Measurements from ENCODE around the gene KCNB1.

KCNB1 gene

GRCh38 chr20:49518576-49518975 is 36.1 kb upstream of the KCNB1 start:
- no peak overlapping the region for H3K9ac ChIP-seq (ENCODE audit: low read depth, low read length, poor library complexity)
- DNase-seq (ENCODE audit: low spot score), result no peak
- H3K4me3 ChIP-seq (ENCODE audit: low read length in 2 of 2), result no peak overlapping the region
- H3K9me3 ChIP-seq (replicated peaks in 1 of 2; ENCODE audit: control insufficient read depth in 2 of 2, insufficient read depth in 1 of 2, low read depth in 1 of 2, low read length in 2 of 2), result no peaks in the 10 kb centered on the region
- H3K36me3 ChIP-seq (replicated peaks in 1 of 2; ENCODE audit: control insufficient read depth in 2 of 2, insufficient read depth in 2 of 2, low read length in 2 of 2), result peaks cover 0 to 31% of the 10 kb centered on the region in 2 donors
- H3K79me1 ChIP-seq (ENCODE audit: low read depth, low read length), result peaks cover 2% of the 10 kb centered on the region
- no peaks in the 10 kb centered on the region for H3K4me1 ChIP-seq (ENCODE audit: control insufficient read depth in 2 of 2, insufficient read depth in 1 of 2, low read depth in 1 of 2, low read length in 2 of 2)
- no peak overlapping the region for H2BK12ac ChIP-seq (ENCODE audit: low read length)
- H4K8ac ChIP-seq (ENCODE audit: low read depth, low read length), result no peak overlapping the region
- H3K4ac ChIP-seq (ENCODE audit: low read length), result no peak overlapping the region
- no peak overlapping the region for H2BK5ac ChIP-seq (ENCODE audit: low read length)
- no peak overlapping the region for H2AK5ac ChIP-seq (ENCODE audit: low read depth, low read length)
- H4K91ac ChIP-seq (ENCODE audit: low read depth, low read length, poor library complexity), result no peak overlapping the region
- no peak overlapping the region for H3K14ac ChIP-seq (ENCODE audit: low read length)
- no peak overlapping the region for H3K18ac ChIP-seq (ENCODE audit: low read length)
- H3K4me2 ChIP-seq (ENCODE audit: insufficient read depth, low read length, poor library complexity, severe bottlenecking), result no peak overlapping the region
- no peak overlapping the region for H3K27ac ChIP-seq (replicated peaks; ENCODE audit: low read length)
- H2BK120ac ChIP-seq (ENCODE audit: low read depth, low read length), result no peak overlapping the region
- H3K23ac ChIP-seq (ENCODE audit: low read depth, low read length, poor library complexity), result no peak overlapping the region
- no peak overlapping the region for H2AFZ ChIP-seq (ENCODE audit: low read length)
- no peak overlapping the region for H2BK15ac ChIP-seq (ENCODE audit: low read length)
- no peaks in the 10 kb centered on the region for H3K27me3 ChIP-seq (ENCODE audit: control insufficient read depth in 3 of 3, insufficient read depth in 3 of 3, low read depth in 1 of 3, low read length in 3 of 3)
- no CpG with 5 or more reads among the region's 5 CpGs for WGBS, 2 donors (ENCODE audit: extremely low coverage in 2 of 2, insufficient read length in 2 of 2, insufficient replicate concordance in 1 of 2)

GRCh38 chr20:49517805-49518100 is 35.3 kb upstream of the KCNB1 start:
- Histone ChIP-seq H2AFZ (ENCODE audit: low read length) (no peak overlapping the region), H2BK15ac (ENCODE audit: low read length) (no peak overlapping the region), H3K4me1 (ENCODE audit: control insufficient read depth in 2 of 2, insufficient read depth in 1 of 2, low read depth in 1 of 2, low read length in 2 of 2) (no peaks in the 10 kb centered on the region), H2BK12ac (ENCODE audit: low read length) (no peak overlapping the region), H3K4ac (ENCODE audit: low read length) (no peak overlapping the region), H4K8ac (ENCODE audit: low read depth, low read length) (no peak overlapping the region), H2BK5ac (ENCODE audit: low read length) (no peak overlapping the region), H3K27ac (replicated peaks; ENCODE audit: low read length) (no peak overlapping the region), H3K27me3 (ENCODE audit: control insufficient read depth in 3 of 3, insufficient read depth in 3 of 3, low read depth in 1 of 3, low read length in 3 of 3) (no peaks in the 10 kb centered on the region), H3K23ac (ENCODE audit: low read depth, low read length, poor library complexity) (no peak overlapping the region), H2AK5ac (ENCODE audit: low read depth, low read length) (no peak overlapping the region), H3K4me3 (ENCODE audit: low read length in 2 of 2) (peak overlapping the region in 1 of 2 donors; percentile 20), H3K9ac (ENCODE audit: low read depth, low read length, poor library complexity) (no peak overlapping the region), H3K14ac (ENCODE audit: low read length) (no peak overlapping the region), H2BK120ac (ENCODE audit: low read depth, low read length) (no peak overlapping the region), H3K36me3 (replicated peaks in 1 of 2; ENCODE audit: control insufficient read depth in 2 of 2, insufficient read depth in 2 of 2, low read length in 2 of 2) (peaks cover 0 to 36% of the 10 kb centered on the region in 2 donors), H3K79me1 (ENCODE audit: low read depth, low read length) (peaks cover 2% of the 10 kb centered on the region), H3K4me2 (ENCODE audit: insufficient read depth, low read length, poor library complexity, severe bottlenecking) (no peak overlapping the region), H3K18ac (ENCODE audit: low read length) (no peak overlapping the region), H4K91ac (ENCODE audit: low read depth, low read length, poor library complexity) (no peak overlapping the region), H3K9me3 (replicated peaks in 1 of 2; ENCODE audit: control insufficient read depth in 2 of 2, insufficient read depth in 1 of 2, low read depth in 1 of 2, low read length in 2 of 2) (no peaks in the 10 kb centered on the region)
- no peak for DNase-seq (ENCODE audit: low spot score)
- WGBS, 2 donors (ENCODE audit: extremely low coverage in 2 of 2, insufficient read length in 2 of 2, insufficient replicate concordance in 1 of 2), result no CpG with 5 or more reads among the region's 4 CpGs

- no peak overlapping the region for H3K4me2 ChIP-seq (ENCODE audit: insufficient read depth, low read length, poor library complexity, severe bottlenecking)
- no peak overlapping the region for H3K4ac ChIP-seq (ENCODE audit: low read length)
- no CpG with 5 or more reads among the region's 17 CpGs for WGBS, 2 donors (ENCODE audit: extremely low coverage in 2 of 2, insufficient read length in 2 of 2, insufficient replicate concordance in 1 of 2)
- H3K27ac ChIP-seq (replicated peaks; ENCODE audit: low read length), result no peak overlapping the region
- no peaks in the 10 kb centered on the region for H3K4me1 ChIP-seq (ENCODE audit: control insufficient read depth in 2 of 2, insufficient read depth in 1 of 2, low read depth in 1 of 2, low read length in 2 of 2)
- H2AFZ ChIP-seq (ENCODE audit: low read length), result no peak overlapping the region
- H2BK5ac ChIP-seq (ENCODE audit: low read length), result no peak overlapping the region
- no peaks in the 10 kb centered on the region for H3K27me3 ChIP-seq (ENCODE audit: control insufficient read depth in 3 of 3, insufficient read depth in 3 of 3, low read depth in 1 of 3, low read length in 3 of 3)
- no peaks in the 10 kb centered on the region for H3K9me3 ChIP-seq (replicated peaks in 1 of 2; ENCODE audit: control insufficient read depth in 2 of 2, insufficient read depth in 1 of 2, low read depth in 1 of 2, low read length in 2 of 2)
- no peak overlapping the region for H3K18ac ChIP-seq (ENCODE audit: low read length)
- H4K91ac ChIP-seq (ENCODE audit: low read depth, low read length, poor library complexity), result no peak overlapping the region
- H4K8ac ChIP-seq (ENCODE audit: low read depth, low read length), result no peak overlapping the region
- no peak overlapping the region for H2BK12ac ChIP-seq (ENCODE audit: low read length)
- no peak overlapping the region for H2BK15ac ChIP-seq (ENCODE audit: low read length)
- H3K9ac ChIP-seq (ENCODE audit: low read depth, low read length, poor library complexity), result no peak overlapping the region
- H2AK5ac ChIP-seq (ENCODE audit: low read depth, low read length), result no peak overlapping the region
- peak overlapping the region in 1 of 2 donors; percentile 20 for H3K4me3 ChIP-seq (ENCODE audit: low read length in 2 of 2)
- no peak overlapping the region for H2BK120ac ChIP-seq (ENCODE audit: low read depth, low read length)
- DNase-seq (ENCODE audit: low spot score), result no peak
- H3K14ac ChIP-seq (ENCODE audit: low read length), result no peak overlapping the region
- H3K36me3 ChIP-seq (replicated peaks in 1 of 2; ENCODE audit: control insufficient read depth in 2 of 2, insufficient read depth in 2 of 2, low read length in 2 of 2), result peaks cover 0 to 39% of the 10 kb centered on the region in 2 donors
- H3K23ac ChIP-seq (ENCODE audit: low read depth, low read length, poor library complexity), result no peak overlapping the region
- peaks cover 2% of the 10 kb centered on the region for H3K79me1 ChIP-seq (ENCODE audit: low read depth, low read length)
Measured at GRCh38 chr20:49516916-49517804, 34.7 kb upstream of the KCNB1 start.

- no CpG with 5 or more reads among the region's 3 CpGs for WGBS, 2 donors (ENCODE audit: extremely low coverage in 2 of 2, insufficient read length in 2 of 2, insufficient replicate concordance in 1 of 2)
- no peak overlapping the region for H3K18ac ChIP-seq (ENCODE audit: low read length)
Measured at GRCh38 chr20:49515586-49515985, 33.1 kb upstream of the KCNB1 start.

More at GRCh38 chr20:49515586-49515985, 33.1 kb upstream of the KCNB1 start:
- H2BK12ac ChIP-seq (ENCODE audit: low read length), result no peak overlapping the region
- no peak overlapping the region for H3K4me3 ChIP-seq (ENCODE audit: low read length in 2 of 2)
- no peak overlapping the region for H2BK120ac ChIP-seq (ENCODE audit: low read depth, low read length)
- H3K27me3 ChIP-seq (ENCODE audit: control insufficient read depth in 3 of 3, insufficient read depth in 3 of 3, low read depth in 1 of 3, low read length in 3 of 3), result peaks cover 0 to under 1% (median 0%) of the 10 kb centered on the region in 3 experiments
- no peak overlapping the region for H3K27ac ChIP-seq (replicated peaks; ENCODE audit: low read length)
- peaks cover 2% of the 10 kb centered on the region for H3K79me1 ChIP-seq (ENCODE audit: low read depth, low read length)
- no peaks in the 10 kb centered on the region for H3K4me1 ChIP-seq (ENCODE audit: control insufficient read depth in 2 of 2, insufficient read depth in 1 of 2, low read depth in 1 of 2, low read length in 2 of 2)
- H2BK15ac ChIP-seq (ENCODE audit: low read length), result no peak overlapping the region
- no peak overlapping the region for H3K23ac ChIP-seq (ENCODE audit: low read depth, low read length, poor library complexity)
- H3K36me3 ChIP-seq (replicated peaks in 1 of 2; ENCODE audit: control insufficient read depth in 2 of 2, insufficient read depth in 2 of 2, low read length in 2 of 2), result peaks cover 0 to 36% of the 10 kb centered on the region in 2 donors
- no peak overlapping the region for H4K91ac ChIP-seq (ENCODE audit: low read depth, low read length, poor library complexity)
- H4K8ac ChIP-seq (ENCODE audit: low read depth, low read length), result no peak overlapping the region
- H3K9me3 ChIP-seq (replicated peaks in 1 of 2; ENCODE audit: control insufficient read depth in 2 of 2, insufficient read depth in 1 of 2, low read depth in 1 of 2, low read length in 2 of 2), result no peaks in the 10 kb centered on the region
- no peak overlapping the region for H3K4ac ChIP-seq (ENCODE audit: low read length)
- no peak for DNase-seq (ENCODE audit: low spot score)
- H2BK5ac ChIP-seq (ENCODE audit: low read length), result no peak overlapping the region
- no peak overlapping the region for H3K9ac ChIP-seq (ENCODE audit: low read depth, low read length, poor library complexity)
- H3K14ac ChIP-seq (ENCODE audit: low read length), result no peak overlapping the region
- H2AK5ac ChIP-seq (ENCODE audit: low read depth, low read length), result no peak overlapping the region
- H2AFZ ChIP-seq (ENCODE audit: low read length), result no peak overlapping the region
- no peak overlapping the region for H3K4me2 ChIP-seq (ENCODE audit: insufficient read depth, low read length, poor library complexity, severe bottlenecking)
